Adrenal gland (tissue), 12 donors: ENCODE results near the gene ANKRD44. TPM values are rescaled to one million over a fixed set of nuclear protein-coding genes. Genes with fewer than 3 reads are reported as not detected.

Experiments
- DNase-seq, 7 donors: peaks; one replicate each; pipeline ENCODE4 v3.0.0-alpha.2; 2019 to 2020
- H3K27ac ChIP-seq, 5 donors: fragments of 200-600 bp; sonication (generic) in 4 of 5; 1 replicate in 3 of 5; 2 replicates in 2 of 5; pipeline versions ENCODE4 v1.5.1 to v1.8.0; 2016 to 2020; ENCODE audit warnings: mild to moderate bottlenecking in 1 of 5
- H3K27me3 ChIP-seq: fragments of 200-600 bp; 2 replicates; pipeline ENCODE4 v1.8.0; 2021
- H3K36me3 ChIP-seq, 2 donors: fragments of 200-600 bp; replicated peaks in 1 of 2; 1 replicate in 1 of 2; 2 replicates in 1 of 2; pipeline versions ENCODE4 v1.5.1 to v1.8.0; 2018 to 2022
- H3K4me1 ChIP-seq, 2 donors: fragments of 200-600 bp; replicated peaks in 1 of 2; 1 replicate in 1 of 2; 2 replicates in 1 of 2; pipeline versions ENCODE4 v1.5.1 to v1.8.0; 2018 to 2021
- H3K4me3 ChIP-seq, 4 donors: fragments of 200-600 bp; sonication (generic) in 3 of 4; one replicate each; pipeline ENCODE4 v1.5.1; 2016 to 2018
- H3K9me3 ChIP-seq, 3 donors: fragments of 200-600 bp; sonication (generic) in 1 of 3; replicated peaks in 1 of 3; 1 replicate in 2 of 3; 2 replicates in 1 of 3; pipeline versions ENCODE4 v1.5.1 to v1.8.0; 2016 to 2021
- CTCF ChIP-seq, 6 experiments: fragments of 450-650 bp in 4 of 6; fragments of 200-600 bp in 2 of 6; sonication (generic) in 1 of 6; IDR thresholded peaks; 1 replicate in 5 of 6; 2 replicates in 1 of 6; pipeline versions ENCODE4 v1.5.1 to v1.8.0; 2016 to 2021; ENCODE audit warnings: antibody characterized with exemption in 6 of 6, mild to moderate bottlenecking in 2 of 6, moderate library complexity in 1 of 6
- POLR2A ChIP-seq, 2 donors: fragments of 450-650 bp; IDR thresholded peaks; one replicate each; pipeline ENCODE4 v1.6.1; 2017; ENCODE audit warnings: antibody characterized with exemption in 2 of 2, mild to moderate bottlenecking in 2 of 2, moderate library complexity in 1 of 2
- WGBS, 4 donors: extraction: QIAGEN DNeasy Blood & Tissue Kit in 2 of 4; methylation state at CpG; one replicate each; pipeline versions ENCODE4 v1.1.5 to v1.1.7; 2013 to 2017; 5-methylcytosine and 5-hydroxymethylcytosine counted together
- intact Hi-C, 2 donors: fragments of 100-400 bp; cut with DNase I; formaldehyde crosslinking; loops; one replicate each; pipeline versions ENCODE4 v1.14.1 to v1.15.0; 2022 to 2023
- polyA plus RNA-seq, 3 donors: library from polyadenylated mRNA; stranded (reverse); fragments of 200-250 nt in 2 of 3; fragments of 350-450 nt in 1 of 3; fragmentation: Illumina TruSeq in 1 of 3; extraction: RNeasy Lipid Tissue Mini Kit (QIAGEN cat#74804) in 1 of 3; gene quantifications; one replicate each; pipeline ENCODE4 v1.2.3, GENCODE V29; 2013 to 2014
- total RNA-seq, 9 donors: library from RNA; depleted of rRNA in 4 of 9; stranded (reverse); fragments of >200 nt in 4 of 9; fragments of 120-200 nt in 1 of 9; fragmentation: NEBNext Ultra II Directional in 1 of 9; extraction: Animal tissue kit (Norgen Biotek cat#: 25700) in 1 of 9; gene quantifications; one replicate each; pipeline versions ENCODE4 v1.1.0 to v1.2.4, GENCODE V29; 2013 to 2023
- donor health status: healthy with polysubstance abuse.
- donor health status: Bipolar disorder and iron deficiency.
- donor health status: DM: yes; HTN: yes; CAD: no.
- donor health status: DM: no; HTN: no; CAD: no.
- donor health status: DM: no; HTN: no; CAD: no.
- donor health status: DM: yes; HTN: yes; CAD: no.

ANKRD44 gene
- total and polyA plus RNA-seq, 12 donors = 3.8 to 40.2 (median 21.3) TPM

DNA sequence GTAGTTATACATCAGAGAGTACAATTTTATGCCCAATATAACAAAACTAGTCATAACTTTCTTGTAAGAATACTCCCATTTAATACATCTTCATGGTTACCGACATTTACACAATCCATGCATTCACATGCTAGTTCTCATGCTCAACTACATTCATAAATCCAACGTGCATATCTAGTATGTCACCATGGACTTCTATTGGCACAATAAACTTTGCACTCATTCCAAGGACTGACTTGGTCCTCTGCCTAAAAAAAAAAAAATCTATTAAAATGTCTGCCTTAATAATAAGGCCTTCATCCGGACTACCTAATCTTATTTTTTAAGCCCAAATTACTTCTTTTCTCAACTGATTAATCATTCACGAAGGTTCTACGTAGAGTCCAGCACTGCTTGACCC lies 276.3 kb downstream of the ANKRD44 start:
- H3K9me3 ChIP-seq = no peaks in the 10 kb centered on the region
- no peak overlapping the region for H3K4me3 ChIP-seq
- 74 to 82% (median 78%) methylated on average over 5 of the region's 5 CpGs for WGBS, 4 donors
- H3K27me3 ChIP-seq = no peaks in the 10 kb centered on the region
- DNase-seq = no peak
- no peaks in the 10 kb centered on the region for H3K36me3 ChIP-seq
- H3K4me1 ChIP-seq = no peaks in the 10 kb centered on the region
- H3K27ac ChIP-seq = no peak overlapping the region
- intact Hi-C loops = no loop called here
- TF ChIP-seq CTCF (IDR thresholded peaks at IDR 0.05) = no peak
- TF ChIP-seq POLR2A (IDR thresholded peaks at IDR 0.05) = no peak

- Histone ChIP-seq H3K4me3 (no peak overlapping the region), H3K9me3 (no peaks in the 10 kb centered on the region), H3K4me1 (no peaks in the 10 kb centered on the region), H3K27ac (no peak overlapping the region), H3K36me3 (no peaks in the 10 kb centered on the region), H3K27me3 (no peaks in the 10 kb centered on the region)
- no peak for DNase-seq
- intact Hi-C loops = no loop called here
- 56 to 72% (median 67%) methylated on average over 2 of the region's 2 CpGs for WGBS, 4 donors
- TF ChIP-seq POLR2A (IDR thresholded peaks at IDR 0.05) (no peak), CTCF (IDR thresholded peaks at IDR 0.05) (no peak)
Observed at GRCh38 chr2:197033222-197033621, 277.4 kb downstream of the ANKRD44 start.

DNA sequence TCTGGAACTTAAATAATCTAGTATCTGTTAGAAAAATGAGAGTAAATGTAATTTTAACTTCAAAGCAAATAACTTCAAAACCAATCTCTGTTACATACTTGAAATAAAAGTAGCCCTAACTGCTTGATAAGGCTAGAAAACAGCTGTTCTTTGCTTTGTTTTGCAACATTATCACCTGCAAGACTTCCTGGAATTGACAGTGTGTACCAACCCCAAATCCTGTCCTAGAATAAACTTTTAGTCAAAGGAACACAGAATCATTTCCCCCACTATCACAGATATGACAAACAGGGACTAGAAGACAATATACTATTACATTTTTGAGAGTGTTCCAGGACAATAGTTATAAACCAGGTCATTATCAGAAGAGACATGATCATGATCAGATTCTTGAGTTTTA lies 278.8 kb downstream of the ANKRD44 start:
- DNase-seq = no peak
- Histone ChIP-seq H3K9me3 (no peaks in the 10 kb centered on the region), H3K27me3 (no peaks in the 10 kb centered on the region), H3K4me1 (no peaks in the 10 kb centered on the region), H3K36me3 (no peaks in the 10 kb centered on the region), H3K27ac (no peak overlapping the region), H3K4me3 (no peak overlapping the region)
- intact Hi-C loops = no loop called here
- TF ChIP-seq CTCF (IDR thresholded peaks at IDR 0.05) (no peak), POLR2A (IDR thresholded peaks at IDR 0.05) (no peak)

DNA sequence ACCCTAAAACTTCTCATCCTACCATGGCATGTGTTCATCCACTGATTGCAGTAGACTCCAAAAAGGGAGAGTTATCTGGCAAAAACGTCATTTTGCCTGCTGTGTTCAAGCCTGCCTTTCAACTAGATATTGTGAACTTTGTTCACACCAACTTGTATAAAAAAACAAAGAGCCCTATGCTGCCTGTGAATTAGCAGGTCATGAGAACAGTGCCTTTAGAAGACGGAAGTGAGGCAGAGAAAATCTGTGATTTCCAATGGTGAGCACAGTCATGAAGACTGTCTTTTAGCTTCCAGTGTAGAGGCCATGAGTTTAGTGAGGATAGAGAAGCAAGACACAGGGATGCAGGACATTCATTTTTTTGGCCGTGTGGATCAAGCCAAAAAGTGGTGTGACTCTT lies 280.5 kb downstream of the ANKRD44 start:
- Histone ChIP-seq H3K4me1 (no peaks in the 10 kb centered on the region), H3K36me3 (peaks cover 0 to under 1% of the 10 kb centered on the region in 2 donors), H3K27me3 (no peaks in the 10 kb centered on the region), H3K27ac (no peak overlapping the region), H3K4me3 (no peak overlapping the region), H3K9me3 (no peaks in the 10 kb centered on the region)
- no peak for TF ChIP-seq POLR2A (IDR thresholded peaks at IDR 0.05)
- no peak for TF ChIP-seq CTCF (IDR thresholded peaks at IDR 0.05)
- no peak for DNase-seq
- intact Hi-C loops = no loop called here
- 87 to 92% (median 89%) methylated on average over 3 of the region's 3 CpGs for WGBS, 4 donors
